ENCODE data around the gene CGB3. TPM values are rescaled to one million over a fixed set of nuclear protein-coding genes. Genes with fewer than 3 reads are reported as not detected.
"Not testable (repeated sequence)": the region's sequence is repeated elsewhere in the genome, so short reads cannot be mapped to it uniquely, and the experiment has no call there.

The CGB3 gene
- total RNA-seq (2021): 0.46 TPM in 1 of 2 replicates, not detected in the other
- long read RNA-seq, partial matches to known transcripts: 0 of 1 reads
- long read RNA-seq, other reads (novel, unspliced or antisense): 0 of 1 reads

DNA sequence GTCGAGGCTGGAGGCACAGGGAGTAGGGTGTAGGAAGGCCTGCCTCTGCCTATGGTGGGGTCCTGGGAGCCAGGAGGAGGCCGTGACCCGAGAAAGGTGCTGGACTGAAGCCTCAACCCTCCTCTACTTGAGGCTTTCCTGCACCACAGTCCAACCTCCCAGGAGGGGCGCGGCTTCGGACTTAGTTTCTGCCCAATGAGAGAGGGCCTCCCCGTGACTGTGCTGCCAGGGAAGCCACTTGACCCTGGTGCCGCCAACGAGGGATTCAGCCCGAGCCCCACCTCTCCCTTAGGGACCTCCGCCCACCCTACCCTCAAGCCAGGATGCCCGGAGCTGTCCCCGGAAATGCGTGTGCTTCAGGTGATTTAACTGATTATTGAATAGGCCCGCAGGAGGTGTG is at the start of gene CGB3:
CGB3 (minus strand) TSS at position 101 of the 400 bp plus-strand sequence. CDS start 362 bp downstream, outside the sequence.
- not testable (repeated sequence) for H2AFZ ChIP-seq (ENCODE audit: low read length); H3K4me3 Mint-ChIP-seq; H3K9me3 Mint-ChIP-seq; H4K8ac ChIP-seq (replicated peaks; ENCODE audit: insufficient read length, low read depth, low read length); H3K79me2 ChIP-seq (ENCODE audit: insufficient read depth, low read length); H2BK20ac ChIP-seq (ENCODE audit: low read depth, low read length, poor library complexity, severe bottlenecking); H3K18ac ChIP-seq (ENCODE audit: insufficient read length, low read depth, low read length); H3K23ac ChIP-seq (ENCODE audit: insufficient read length, low read depth, low read length); H2BK120ac ChIP-seq (ENCODE audit: low read depth, low read length, poor library complexity, severe bottlenecking); H4K20me1 ChIP-seq (ENCODE audit: control insufficient read depth, insufficient read depth, insufficient read length); H3K9me3 ChIP-seq (ENCODE audit: control insufficient read depth, low read depth, low read length); H3K56ac ChIP-seq (ENCODE audit: insufficient read length, low read depth, low read length); H3K4ac ChIP-seq (ENCODE audit: low read depth, low read length); H3K27me3 ChIP-seq (ENCODE audit: insufficient read depth, low read length); H3T11ph ChIP-seq (ENCODE audit: low read length); H4K5ac ChIP-seq (ENCODE audit: insufficient read length, low read depth, low read length); H3K4me1 ChIP-seq (ENCODE audit: insufficient read depth, low read length); H4K91ac ChIP-seq (ENCODE audit: insufficient read length, low read depth, low read length); H3K14ac ChIP-seq (ENCODE audit: insufficient read depth, low read length); H3K4me2 ChIP-seq (ENCODE audit: insufficient read depth, insufficient read length, low read length); DNase-seq; H3K79me1 ChIP-seq (ENCODE audit: insufficient read depth, low read depth, low read length, poor library complexity, severe bottlenecking); H2AK5ac ChIP-seq (ENCODE audit: insufficient read length, low read length); H3K23me2 ChIP-seq (ENCODE audit: insufficient read length, low read depth, low read length, poor library complexity, severe bottlenecking); H2BK12ac ChIP-seq (ENCODE audit: insufficient read length, low read depth, low read length); H3K9ac ChIP-seq (ENCODE audit: extremely low read depth, insufficient read length, low read length); H2BK15ac ChIP-seq (ENCODE audit: low read depth, low read length); H3K27ac ChIP-seq (ENCODE audit: insufficient read length, low read depth, low read length); H3K36me3 Mint-ChIP-seq (ENCODE audit: insufficient read depth in 1 of 3, low read depth in 3 of 3); H2BK5ac ChIP-seq (ENCODE audit: insufficient read length, low read length); H3K27ac Mint-ChIP-seq
- H3K4me1 Mint-ChIP-seq: peaks cover 12 to 20% of the 10 kb centered on the region in 2 experiments
- no CpG with 5 or more reads among the region's 15 CpGs for WGBS (ENCODE audit: extremely low coverage, insufficient read length, low lambda C conversion rate)
- peaks cover 42% of the 10 kb centered on the region for H3K27me3 Mint-ChIP-seq (ENCODE audit: low read depth)
